ENCODE results near the gene B4GALNT2.
"Not testable (repeated sequence)": the region's sequence is repeated elsewhere in the genome, so short reads cannot be mapped to it uniquely, and the experiment has no call there.

The B4GALNT2 gene

GRCh38 chr17:49125449-49125848 is 7.1 kb upstream of the B4GALNT2 start:
- H3K4me2 ChIP-seq (ENCODE audit: low read length), result no peak overlapping the region
- no peak overlapping the region for H2BK120ac ChIP-seq (ENCODE audit: insufficient read depth, low read length, poor library complexity)
- H3K27me3 ChIP-seq (ENCODE audit: insufficient read depth, low read length), result no peaks in the 10 kb centered on the region
- H3K9ac ChIP-seq (ENCODE audit: low read length), result no peak overlapping the region
- H4K8ac ChIP-seq (ENCODE audit: low read depth, low read length), result no peak overlapping the region
- H3K27ac ChIP-seq (ENCODE audit: low read depth, low read length), result no peak overlapping the region
- H3K14ac ChIP-seq (ENCODE audit: low read length), result no peak overlapping the region
- no peak overlapping the region for H3K18ac ChIP-seq (ENCODE audit: low read length)
- no peak overlapping the region for H2AK5ac ChIP-seq (ENCODE audit: low read length)
- DNase-seq, result no peak
- H2BK12ac ChIP-seq (ENCODE audit: low read length), result no peak overlapping the region
- H4K91ac ChIP-seq (ENCODE audit: low read depth, low read length), result no peak overlapping the region
- H3K79me2 ChIP-seq (ENCODE audit: control insufficient read depth, insufficient read depth, low read length, poor library complexity), result no peaks in the 10 kb centered on the region
- H3K4me1 ChIP-seq (ENCODE audit: control insufficient read depth in 1 of 2, insufficient read depth in 2 of 2, low read length in 2 of 2), result no peaks in the 10 kb centered on the region
- H2BK5ac ChIP-seq (ENCODE audit: low read depth, low read length, poor library complexity), result no peak overlapping the region
- no peak overlapping the region for H2AFZ ChIP-seq (ENCODE audit: insufficient read depth, low read length, poor library complexity)
- WGBS (ENCODE audit: extremely low coverage, insufficient coverage, insufficient read length), result no CpG with 5 or more reads among the region's 32 CpGs
- H3K9me3 ChIP-seq (ENCODE audit: insufficient read depth, low read depth, low read length), result peaks cover 16% of the 10 kb centered on the region
- H3K23ac ChIP-seq (ENCODE audit: low read length), result no peak overlapping the region
- H3K4ac ChIP-seq (ENCODE audit: low read depth, low read length), result no peak overlapping the region
- H3K36me3 ChIP-seq (ENCODE audit: control insufficient read depth in 1 of 2, insufficient read depth in 2 of 2, low read length in 2 of 2), result no peaks in the 10 kb centered on the region
- H3K4me3 ChIP-seq (ENCODE audit: low read depth, low read length), result no peak overlapping the region
- H3K79me1 ChIP-seq (ENCODE audit: low read length), result no peaks in the 10 kb centered on the region
- no peak overlapping the region for H4K12ac ChIP-seq (ENCODE audit: low read depth, low read length)

- DNase-seq; H3K27ac ChIP-seq (ENCODE audit: low read depth, low read length); H3K79me2 ChIP-seq (ENCODE audit: control insufficient read depth, insufficient read depth, low read length, poor library complexity); H3K4me3 ChIP-seq (ENCODE audit: low read depth, low read length); H2AFZ ChIP-seq (ENCODE audit: insufficient read depth, low read length, poor library complexity); H4K91ac ChIP-seq (ENCODE audit: low read depth, low read length); H2AK5ac ChIP-seq (ENCODE audit: low read length); H3K4ac ChIP-seq (ENCODE audit: low read depth, low read length); H3K79me1 ChIP-seq (ENCODE audit: low read length); H3K14ac ChIP-seq (ENCODE audit: low read length); H2BK120ac ChIP-seq (ENCODE audit: insufficient read depth, low read length, poor library complexity); H4K8ac ChIP-seq (ENCODE audit: low read depth, low read length); H2BK12ac ChIP-seq (ENCODE audit: low read length); H3K23ac ChIP-seq (ENCODE audit: low read length); H3K18ac ChIP-seq (ENCODE audit: low read length); H3K4me2 ChIP-seq (ENCODE audit: low read length); H3K36me3 ChIP-seq (ENCODE audit: control insufficient read depth in 1 of 2, insufficient read depth in 2 of 2, low read length in 2 of 2); H3K27me3 ChIP-seq (ENCODE audit: insufficient read depth, low read length); H2BK5ac ChIP-seq (ENCODE audit: low read depth, low read length, poor library complexity); H3K9ac ChIP-seq (ENCODE audit: low read length); H3K4me1 ChIP-seq (ENCODE audit: control insufficient read depth in 1 of 2, insufficient read depth in 2 of 2, low read length in 2 of 2); H4K12ac ChIP-seq (ENCODE audit: low read depth, low read length): not testable (repeated sequence)
- WGBS (ENCODE audit: extremely low coverage, insufficient coverage, insufficient read length), result no CpG with 5 or more reads among the region's 10 CpGs
- peaks cover 15% of the 10 kb centered on the region for H3K9me3 ChIP-seq (ENCODE audit: insufficient read depth, low read depth, low read length)
Observed at GRCh38 chr17:49126183-49126859, 6.2 kb upstream of the B4GALNT2 start.

- not testable (repeated sequence) for H2AK5ac ChIP-seq (ENCODE audit: low read length); H3K14ac ChIP-seq (ENCODE audit: low read length); H4K8ac ChIP-seq (ENCODE audit: low read depth, low read length); H3K18ac ChIP-seq (ENCODE audit: low read length); H3K27ac ChIP-seq (ENCODE audit: low read depth, low read length); H3K4me1 ChIP-seq (ENCODE audit: control insufficient read depth in 1 of 2, insufficient read depth in 2 of 2, low read length in 2 of 2); H3K36me3 ChIP-seq (ENCODE audit: control insufficient read depth in 1 of 2, insufficient read depth in 2 of 2, low read length in 2 of 2); H4K12ac ChIP-seq (ENCODE audit: low read depth, low read length); H2AFZ ChIP-seq (ENCODE audit: insufficient read depth, low read length, poor library complexity); H3K4me3 ChIP-seq (ENCODE audit: low read depth, low read length); H2BK5ac ChIP-seq (ENCODE audit: low read depth, low read length, poor library complexity); H3K4me2 ChIP-seq (ENCODE audit: low read length); H2BK120ac ChIP-seq (ENCODE audit: insufficient read depth, low read length, poor library complexity); H3K79me1 ChIP-seq (ENCODE audit: low read length); H4K91ac ChIP-seq (ENCODE audit: low read depth, low read length); H3K79me2 ChIP-seq (ENCODE audit: control insufficient read depth, insufficient read depth, low read length, poor library complexity); H2BK12ac ChIP-seq (ENCODE audit: low read length); H3K23ac ChIP-seq (ENCODE audit: low read length); DNase-seq; H3K4ac ChIP-seq (ENCODE audit: low read depth, low read length)
- WGBS (ENCODE audit: extremely low coverage, insufficient coverage, insufficient read length), result no CpG with 5 or more reads among the region's 2 CpGs
- Histone ChIP-seq H3K9me3 (ENCODE audit: insufficient read depth, low read depth, low read length) (peaks cover 12% of the 10 kb centered on the region), H3K27me3 (ENCODE audit: insufficient read depth, low read length) (peaks cover 15% of the 10 kb centered on the region), H3K9ac (ENCODE audit: low read length) (peak overlapping the region; percentile 17)
Observed at GRCh38 chr17:49129359-49129950, 3.1 kb upstream of the B4GALNT2 start.

GRCh38 chr17:49130891-49131290 is 1.7 kb upstream of the B4GALNT2 start:
- H2BK12ac ChIP-seq (ENCODE audit: low read length), result no peak overlapping the region
- peak in 1 of 2 donors; percentile 19 for DNase-seq
- H3K9ac ChIP-seq (ENCODE audit: low read length), result no peak overlapping the region
- no peak overlapping the region for H4K91ac ChIP-seq (ENCODE audit: low read depth, low read length)
- H4K8ac ChIP-seq (ENCODE audit: low read depth, low read length), result no peak overlapping the region
- H2BK5ac ChIP-seq (ENCODE audit: low read depth, low read length, poor library complexity), result no peak overlapping the region
- WGBS (ENCODE audit: extremely low coverage, insufficient coverage, insufficient read length), result no CpG with 5 or more reads among the region's 3 CpGs
- no peaks in the 10 kb centered on the region for H3K79me1 ChIP-seq (ENCODE audit: low read length)
- H3K79me2 ChIP-seq (ENCODE audit: control insufficient read depth, insufficient read depth, low read length, poor library complexity), result no peaks in the 10 kb centered on the region
- H3K23ac ChIP-seq (ENCODE audit: low read length), result no peak overlapping the region
- H3K36me3 ChIP-seq (ENCODE audit: control insufficient read depth in 1 of 2, insufficient read depth in 2 of 2, low read length in 2 of 2), result no peaks in the 10 kb centered on the region
- H3K4me1 ChIP-seq (ENCODE audit: control insufficient read depth in 1 of 2, insufficient read depth in 2 of 2, low read length in 2 of 2), result peaks cover 0 to 4% of the 10 kb centered on the region in 2 experiments
- no peak overlapping the region for H2BK120ac ChIP-seq (ENCODE audit: insufficient read depth, low read length, poor library complexity)
- H3K4me2 ChIP-seq (ENCODE audit: low read length), result no peak overlapping the region
- H3K4ac ChIP-seq (ENCODE audit: low read depth, low read length), result no peak overlapping the region
- no peak overlapping the region for H4K12ac ChIP-seq (ENCODE audit: low read depth, low read length)
- peaks cover 12% of the 10 kb centered on the region for H3K9me3 ChIP-seq (ENCODE audit: insufficient read depth, low read depth, low read length)
- no peak overlapping the region for H3K27ac ChIP-seq (ENCODE audit: low read depth, low read length)
- H3K27me3 ChIP-seq (ENCODE audit: insufficient read depth, low read length), result peaks cover 15% of the 10 kb centered on the region
- H3K14ac ChIP-seq (ENCODE audit: low read length), result no peak overlapping the region
- no peak overlapping the region for H2AFZ ChIP-seq (ENCODE audit: insufficient read depth, low read length, poor library complexity)
- H3K18ac ChIP-seq (ENCODE audit: low read length), result no peak overlapping the region
- no peak overlapping the region for H3K4me3 ChIP-seq (ENCODE audit: low read depth, low read length)
- no peak overlapping the region for H2AK5ac ChIP-seq (ENCODE audit: low read length)
